Activated naive CD8-positive, alpha-beta T cell treated with anti-CD3 and anti-CD28 coated beads, Interleukin-2, amount 10 ng/mL, durations not matched to agents 7 days and 5 days (primary cell): Measurements from ENCODE around the gene PRCP. TPM values are rescaled to one million over a fixed set of nuclear protein-coding genes. Genes with fewer than 3 reads are reported as not detected.

ENCODE experiments used
- total RNA-seq, 2 experiments: library from RNA; stranded (reverse); gene quantifications; one replicate each; pipeline ENCODE4 v1.2.3, GENCODE V29; 2021

Gene PRCP
- total RNA-seq, 2 experiments from 2014 or later, result 21.3 to 25.6 TPM

Other genes starting within 250 kb of the PRCP start
- gene FAM181B, start 166.6 kb downstream of the PRCP start, total RNA-seq, result not detected
- gene DDIAS, start 1.3 kb upstream of the PRCP start, total RNA-seq, result 10 to 100 TPM in 1 of 2 experiments, 1 to 10 TPM in 1; 8.8 to 10.6 TPM
- 10 to 100 TPM; 11.9 to 14.3 TPM for gene RAB30, start 171.5 kb upstream of the PRCP start, total RNA-seq